ENCODE results near the gene KCNQ1. TPM values are rescaled to one million over a fixed set of nuclear protein-coding genes. Genes with fewer than 3 reads are reported as not detected.

The KCNQ1 gene
- total RNA-seq, 1 donor from 2014 or later, result 6.0 TPM

GRCh38 chr11:2576549-2576948 is 131.7 kb downstream of the KCNQ1 start:
- intact Hi-C loops (cut with micrococcal nuclease), result no loop called here

- intact Hi-C loops (cut with micrococcal nuclease), result no loop called here
These were observed 132.5 kb downstream of the KCNQ1 start for GRCh38 chr11:2577031-2577990.

GRCh38 chr11:2577991-2578928 is 133.5 kb downstream of the KCNQ1 start:
- intact Hi-C loops (cut with micrococcal nuclease), result no loop called here

DNA sequence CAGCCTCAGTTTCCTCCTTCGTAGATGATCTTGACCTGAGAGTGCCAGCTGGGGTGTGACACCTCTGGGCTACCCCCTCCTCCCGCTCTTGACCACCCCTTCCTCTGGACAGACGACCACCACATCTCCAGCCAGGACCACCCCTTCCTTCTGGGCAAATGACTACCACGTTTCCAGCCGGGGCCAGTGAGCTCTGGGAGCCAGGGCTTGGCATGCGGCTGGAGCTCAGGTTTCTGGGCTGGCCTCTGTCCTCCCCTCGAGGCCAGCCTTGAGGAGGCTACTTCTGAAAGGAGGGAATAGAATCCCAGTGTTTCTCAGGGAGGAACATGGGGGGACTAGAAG is 134.1 kb downstream of the KCNQ1 start:
- intact Hi-C loops (cut with micrococcal nuclease), result no loop called here

DNA sequence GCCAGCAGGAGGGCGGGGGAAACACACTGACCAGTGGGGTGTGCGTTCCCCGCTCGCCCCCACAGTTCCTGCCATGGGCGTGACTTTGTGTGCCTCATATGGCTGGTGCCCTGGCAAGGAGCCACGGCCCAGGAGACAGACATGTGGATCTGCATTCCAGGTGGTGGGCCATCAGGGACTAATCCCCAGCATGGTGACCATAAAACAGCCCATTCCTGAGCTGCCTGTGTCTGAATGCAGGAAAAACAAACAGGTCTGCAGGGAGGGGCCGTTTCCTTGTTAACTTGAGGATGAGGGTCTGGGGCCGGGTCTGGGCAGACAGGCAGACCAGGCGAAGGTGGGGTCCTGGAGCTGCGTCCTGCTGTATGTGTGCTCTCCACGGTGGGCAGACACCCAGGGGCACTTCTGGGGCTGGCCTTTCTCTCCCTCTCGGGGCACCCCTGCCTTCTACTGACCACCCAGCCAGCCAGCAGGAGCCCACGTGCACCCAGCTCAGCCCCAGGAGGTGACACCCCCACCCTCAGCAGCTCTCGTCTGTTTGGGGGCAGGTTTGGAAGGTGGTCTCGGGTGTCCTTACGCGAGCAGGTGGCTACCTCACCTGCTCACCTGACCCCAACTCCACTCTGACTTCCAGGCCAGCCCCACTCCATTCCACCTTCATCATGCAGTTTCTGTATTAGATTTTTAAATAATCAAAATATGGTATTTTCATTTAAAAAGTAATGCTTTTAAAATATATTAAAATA is 134.7 kb downstream of the KCNQ1 start:
- intact Hi-C loops (cut with micrococcal nuclease), result no loop called here

DNA sequence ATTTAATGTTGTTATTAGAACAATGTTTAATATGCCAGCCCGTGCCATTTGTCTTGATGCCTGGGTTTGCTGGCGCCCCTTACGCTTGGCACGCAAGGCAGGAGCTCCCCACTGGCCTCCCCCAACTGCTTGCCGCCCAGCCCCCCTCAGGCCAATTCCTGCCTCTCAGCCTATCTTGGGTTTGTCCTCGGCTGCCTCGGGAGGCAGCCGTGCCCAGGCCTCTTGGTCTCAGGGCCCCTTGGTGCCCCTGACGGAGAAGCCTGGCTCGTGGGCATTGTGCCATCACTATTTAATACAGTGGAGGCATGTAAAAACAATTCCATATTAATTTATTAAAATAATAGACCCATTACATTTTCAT is 135.2 kb downstream of the KCNQ1 start:
- intact Hi-C loops (cut with micrococcal nuclease), result no loop called here

DNA sequence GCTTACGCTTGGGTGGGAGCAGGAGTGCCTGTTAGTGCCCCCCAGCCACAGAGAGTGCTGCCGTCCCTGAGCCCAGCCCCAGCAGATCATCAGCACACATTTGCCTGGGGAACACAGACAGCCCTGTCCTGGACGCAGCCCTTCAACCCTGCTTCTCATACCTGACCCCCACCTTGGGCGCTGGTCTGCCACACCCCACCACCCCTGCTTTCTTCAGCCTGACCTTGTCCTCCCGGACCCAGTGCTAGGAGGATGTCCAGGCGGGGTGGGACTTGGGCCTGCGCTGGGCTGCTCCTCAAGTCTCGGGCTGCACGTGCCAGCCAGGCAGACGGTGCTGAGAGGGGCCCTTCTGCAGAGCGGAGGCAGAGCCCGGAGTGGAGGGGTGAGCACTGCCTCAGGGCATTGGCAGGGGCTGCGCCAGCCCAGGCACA is 135.8 kb downstream of the KCNQ1 start:
- intact Hi-C loops (cut with micrococcal nuclease), result no loop called here

- intact Hi-C loops (cut with micrococcal nuclease), result no loop called here
These were observed 136.5 kb downstream of the KCNQ1 start for GRCh38 chr11:2581151-2581930.

- intact Hi-C loops (cut with micrococcal nuclease), result no loop called here
These were observed 137.1 kb downstream of the KCNQ1 start for GRCh38 chr11:2581931-2582350.

DNA sequence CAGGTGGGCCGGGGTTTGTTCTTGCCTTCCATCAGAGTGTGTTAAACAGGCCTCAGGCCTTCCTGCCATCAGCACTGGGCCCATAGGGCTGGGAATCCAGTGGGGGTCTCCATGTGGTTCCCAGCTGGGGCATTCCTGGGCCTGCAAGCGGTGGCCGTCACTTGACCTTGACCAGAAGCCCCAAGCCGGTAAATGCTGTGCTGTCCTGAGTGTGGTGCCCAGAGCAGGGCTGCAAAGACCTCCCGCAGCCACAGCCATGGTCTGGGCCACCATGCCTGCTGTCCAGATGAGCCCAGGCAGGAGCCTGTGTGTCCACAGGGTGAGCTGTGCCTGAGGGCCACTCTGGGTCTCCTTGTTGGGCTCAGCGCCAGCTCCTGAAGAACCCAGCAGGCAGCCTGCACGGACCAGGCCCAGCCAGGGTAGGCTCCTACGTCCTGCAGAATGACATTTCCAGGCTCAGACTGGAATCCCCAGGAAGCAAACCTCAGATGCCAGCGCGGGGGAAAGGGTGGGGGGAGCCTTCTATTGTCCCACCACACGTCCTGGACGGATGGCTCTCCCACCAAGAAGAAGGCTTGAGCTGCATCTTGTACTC is 137.6 kb downstream of the KCNQ1 start:
- intact Hi-C loops (cut with micrococcal nuclease), result no loop called here

GRCh38 chr11:2582946-2583604 is 138.3 kb downstream of the KCNQ1 start:
- intact Hi-C loops (cut with micrococcal nuclease), result no loop called here

GRCh38 chr11:2583605-2583958 is 138.8 kb downstream of the KCNQ1 start:
- intact Hi-C loops (cut with micrococcal nuclease), result no loop called here

GRCh38 chr11:2584434-2584811 is 139.6 kb downstream of the KCNQ1 start:
- intact Hi-C loops (cut with micrococcal nuclease), result no loop called here

GRCh38 chr11:2584812-2585565 is 140.2 kb downstream of the KCNQ1 start:
- intact Hi-C loops (cut with micrococcal nuclease), result no loop called here

- intact Hi-C loops (cut with micrococcal nuclease), result no loop called here
These were observed 140.8 kb downstream of the KCNQ1 start for GRCh38 chr11:2585566-2586086.

- intact Hi-C loops (cut with micrococcal nuclease), result no loop called here
These were observed 141.4 kb downstream of the KCNQ1 start for GRCh38 chr11:2586087-2586792.

DNA sequence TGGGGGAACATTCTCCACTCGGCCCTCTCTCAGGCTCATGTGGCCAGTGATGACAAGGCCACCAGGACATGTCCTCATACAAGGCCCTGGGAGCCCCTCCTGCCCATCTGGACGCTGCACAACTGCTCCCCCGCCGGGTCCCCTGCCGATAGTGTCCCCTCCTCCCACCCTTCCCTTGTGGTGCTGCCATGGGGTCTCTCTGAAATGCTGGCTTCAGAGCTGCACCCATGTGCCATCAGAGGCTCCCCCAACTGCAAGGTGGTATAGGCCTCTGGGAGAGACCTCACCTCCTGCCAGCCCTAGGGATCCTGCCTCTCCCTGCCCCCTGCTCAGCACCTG is 142.0 kb downstream of the KCNQ1 start:
- intact Hi-C loops (cut with micrococcal nuclease), result no loop called here

Data from T-helper 2 cell treated with Interferon-gamma antibody and Interleukin-4, amounts not matched to agents 100 ng/mL and 5 ng/mL, for 36 hours (primary cell).